Kidney (tissue), 14 donors: Measurements from ENCODE around the gene PLA2G4A. TPM values are rescaled to one million over a fixed set of nuclear protein-coding genes. Genes with fewer than 3 reads are reported as not detected.

ENCODE experiments used
- DNase-seq, 5 donors: peaks; one replicate each; pipeline ENCODE4 v3.0.0-alpha.2; 2013 to 2020
- FAIRE-seq: peaks from 2 replicates; lab custom pipeline; 2012; peaks lifted over from hg19 to GRCh38; lab: Jason Lieb, UNC
- H3K27ac ChIP-seq, 2 donors: one replicate each; pipeline ENCODE4 v1.7.0; 2013; ENCODE audit warnings: low read depth in 2 of 2, low read length in 2 of 2, inconsistent platforms in 1 of 2
- H3K27me3 ChIP-seq: one replicate; pipeline ENCODE4 v1.7.1; 2013; ENCODE audit warnings: low read length, inconsistent platforms; ENCODE audit not compliant: control insufficient read depth, insufficient read depth
- H3K36me3 ChIP-seq, 3 donors: one replicate each; pipeline versions ENCODE4 v1.7.0 to v1.7.1; 2013; ENCODE audit warnings: low read length in 3 of 3, control low read depth in 1 of 3, inconsistent platforms in 1 of 3; ENCODE audit not compliant: insufficient read depth in 3 of 3, control insufficient read depth in 2 of 3
- H3K4me1 ChIP-seq, 3 donors: one replicate each; pipeline versions ENCODE4 v1.7.0 to v1.7.1; 2013; ENCODE audit warnings: low read length in 3 of 3, inconsistent platforms in 1 of 3, low read depth in 1 of 3; ENCODE audit not compliant: control insufficient read depth in 2 of 3, insufficient read depth in 2 of 3
- H3K4me3 ChIP-seq, 3 donors: one replicate each; pipeline versions ENCODE4 v1.7.0 to v1.8.1; 2013; ENCODE audit warnings: low read length in 3 of 3, control low read depth in 1 of 3, inconsistent platforms in 1 of 3
- H3K9ac ChIP-seq, 3 donors: one replicate each; pipeline versions ENCODE4 v1.7.0 to v1.7.1; 2013; ENCODE audit warnings: low read length in 3 of 3, control low read depth in 1 of 3, inconsistent platforms in 1 of 3
- H3K9me3 ChIP-seq, 3 donors: one replicate each; pipeline versions ENCODE4 v1.7.0 to v1.7.1; 2013; ENCODE audit warnings: low read length in 3 of 3, control low read depth in 1 of 3, inconsistent platforms in 1 of 3; ENCODE audit not compliant: control insufficient read depth in 2 of 3, insufficient read depth in 1 of 3
- intact Hi-C: fragments of 100-400 bp; cut with DNase I; formaldehyde crosslinking; loops from one replicate; pipeline ENCODE4 v1.11.1; 2022
- polyA plus RNA-seq: library from polyadenylated mRNA; stranded (reverse); fragments of 350-450 nt; fragmentation: Illumina TruSeq; extraction: RNeasy Lipid Tissue Mini Kit (QIAGEN cat#74804); gene quantifications from one replicate; pipeline ENCODE4 v1.2.3, GENCODE V29; 2014; ENCODE audit warnings: low read depth, low replicate concordance; ENCODE audit not compliant: insufficient read depth
- total RNA-seq: library from RNA; stranded (reverse); fragmentation: NEBNext Ultra II Directional; extraction: Animal tissue kit (Norgen Biotek cat#: 25700); gene quantifications from one replicate; pipeline ENCODE4 v1.2.1, GENCODE V29; 2021
- TF ChIP-seq, protein P1 (sequence below): IDR thresholded peaks from 3 replicates; pipeline ENCODE4 v1.5.1; 2012; ENCODE audit warnings: mild to moderate bottlenecking, moderate library complexity, borderline replicate concordance; ENCODE audit not compliant: insufficient read depth; ENCODE audit errors: extremely low read depth
- donor health status: control.
- donor health status: control.
- donor health status: control.
- donor health status: control.
- donor health status: control.
- donor health status: DM: yes; HTN: yes; CAD: no.
- donor health status: Normal renal cell carcinoma (clear cell type).

Gene PLA2G4A
- total and polyA plus RNA-seq, 2 donors from 2014 or later, result 3.4 to 8.4 TPM

DNA sequence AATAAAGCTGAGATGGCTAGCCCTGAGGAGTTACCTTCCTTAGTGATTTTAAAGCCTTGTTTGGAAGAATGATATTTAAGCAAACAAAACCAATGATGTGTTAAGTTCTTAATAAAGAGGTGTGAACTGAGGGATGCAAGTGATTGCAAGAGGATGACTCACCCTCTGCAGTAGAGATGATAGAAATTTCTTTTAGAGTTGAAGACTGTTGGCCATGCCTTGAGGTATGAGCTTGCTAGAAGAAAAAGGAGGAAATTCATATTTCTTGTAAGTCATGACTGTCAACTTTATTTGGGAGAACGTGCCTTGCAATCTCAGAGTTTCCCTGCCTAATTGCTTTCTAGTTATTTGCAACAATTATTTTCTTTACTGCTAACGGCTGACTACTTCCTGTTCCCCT, 94.7 kb downstream of the PLA2G4A start:
- TF ChIP-seq, protein P1, sequence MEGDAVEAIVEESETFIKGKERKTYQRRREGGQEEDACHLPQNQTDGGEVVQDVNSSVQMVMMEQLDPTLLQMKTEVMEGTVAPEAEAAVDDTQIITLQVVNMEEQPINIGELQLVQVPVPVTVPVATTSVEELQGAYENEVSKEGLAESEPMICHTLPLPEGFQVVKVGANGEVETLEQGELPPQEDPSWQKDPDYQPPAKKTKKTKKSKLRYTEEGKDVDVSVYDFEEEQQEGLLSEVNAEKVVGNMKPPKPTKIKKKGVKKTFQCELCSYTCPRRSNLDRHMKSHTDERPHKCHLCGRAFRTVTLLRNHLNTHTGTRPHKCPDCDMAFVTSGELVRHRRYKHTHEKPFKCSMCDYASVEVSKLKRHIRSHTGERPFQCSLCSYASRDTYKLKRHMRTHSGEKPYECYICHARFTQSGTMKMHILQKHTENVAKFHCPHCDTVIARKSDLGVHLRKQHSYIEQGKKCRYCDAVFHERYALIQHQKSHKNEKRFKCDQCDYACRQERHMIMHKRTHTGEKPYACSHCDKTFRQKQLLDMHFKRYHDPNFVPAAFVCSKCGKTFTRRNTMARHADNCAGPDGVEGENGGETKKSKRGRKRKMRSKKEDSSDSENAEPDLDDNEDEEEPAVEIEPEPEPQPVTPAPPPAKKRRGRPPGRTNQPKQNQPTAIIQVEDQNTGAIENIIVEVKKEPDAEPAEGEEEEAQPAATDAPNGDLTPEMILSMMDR, result no peak
- Histone ChIP-seq H3K27me3 (no peaks in the 10 kb centered on the region), H3K9ac (no peak overlapping the region), H3K36me3 (no peaks in the 10 kb centered on the region), H3K9me3 (no peaks in the 10 kb centered on the region), H3K4me1 (no peaks in the 10 kb centered on the region), H3K27ac (no peak overlapping the region), H3K4me3 (no peak overlapping the region)
- DNase-seq, result no peak
- intact Hi-C loops, result no loop called here
- no peak for FAIRE-seq

DNA sequence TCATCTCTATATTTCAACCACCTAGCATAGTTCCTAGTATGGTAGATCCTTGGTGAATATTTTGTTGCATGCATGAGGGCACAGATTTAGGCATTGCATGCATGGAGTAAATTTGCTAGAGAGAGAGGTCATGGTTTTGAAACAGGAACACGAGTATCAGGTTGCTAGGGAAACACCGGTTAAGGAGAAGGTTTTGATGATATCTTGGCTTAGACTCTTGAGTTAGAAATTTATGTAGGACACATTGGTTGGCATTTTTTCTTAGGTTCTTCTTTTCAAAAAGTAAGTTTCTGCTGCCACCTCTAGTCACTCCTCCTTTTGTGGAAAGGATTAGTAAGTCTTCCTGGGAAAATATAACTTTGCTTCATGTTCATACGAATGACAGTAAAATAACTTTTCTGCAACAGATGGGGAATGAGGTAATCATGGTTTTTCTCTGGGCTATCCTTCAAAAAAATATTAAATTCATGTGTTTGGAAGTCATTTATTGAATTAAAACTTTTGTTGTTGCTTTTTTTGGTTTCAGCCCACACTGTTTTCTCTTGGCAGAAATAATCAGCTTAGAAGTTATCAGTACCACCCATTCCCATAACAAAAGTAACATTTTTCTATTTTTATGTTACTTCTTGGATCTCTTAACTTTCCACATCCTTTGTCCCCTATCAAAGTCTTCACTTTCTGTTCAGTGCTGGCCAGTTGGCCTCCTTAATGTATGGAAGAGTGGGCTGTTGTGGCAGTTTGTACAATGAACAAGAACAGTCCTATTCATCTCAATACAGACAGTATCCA, 97.3 kb downstream of the PLA2G4A start:
- Histone ChIP-seq H3K9me3 (no peaks in the 10 kb centered on the region), H3K4me1 (no peaks in the 10 kb centered on the region), H3K9ac (no peak overlapping the region), H3K36me3 (no peaks in the 10 kb centered on the region), H3K27me3 (no peaks in the 10 kb centered on the region), H3K27ac (no peak overlapping the region), H3K4me3 (no peak overlapping the region)
- DNase-seq (peak in 2 of 5 donors; percentile 18 to 40), FAIRE-seq (no peak)
- TF ChIP-seq, protein P1, result no peak
- intact Hi-C loops, result no loop called here

DNA sequence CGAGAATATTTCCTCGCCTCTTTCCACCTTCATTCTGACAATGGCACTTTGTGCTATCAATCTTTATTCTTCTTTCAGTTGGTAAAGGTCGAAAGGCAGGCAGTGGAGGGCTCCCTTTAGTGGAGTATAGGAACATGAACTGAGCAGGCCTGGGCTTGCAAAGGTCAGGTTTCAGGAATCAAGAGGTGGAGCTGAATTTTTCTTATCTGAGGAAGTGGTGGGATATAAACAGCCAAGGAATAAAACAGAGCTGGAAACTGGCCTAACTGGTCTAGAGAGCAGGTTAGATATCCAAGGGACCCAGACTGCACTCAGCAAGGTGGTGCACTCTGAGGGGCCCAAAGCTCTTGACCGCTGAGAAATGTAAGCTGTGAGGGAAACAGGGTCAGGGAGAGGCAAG, 99.1 kb downstream of the PLA2G4A start:
- Histone ChIP-seq H3K36me3 (no peaks in the 10 kb centered on the region), H3K27me3 (no peaks in the 10 kb centered on the region), H3K4me3 (no peak overlapping the region), H3K4me1 (no peaks in the 10 kb centered on the region), H3K9me3 (no peaks in the 10 kb centered on the region), H3K27ac (no peak overlapping the region), H3K9ac (no peak overlapping the region)
- FAIRE-seq, result no peak
- TF ChIP-seq, protein P1, result no peak
- intact Hi-C loops, result no loop called here
- DNase-seq, result no peak
